Psoas muscle (tissue), 8 donors: ENCODE results near the gene SRGAP2. TPM values are rescaled to one million over a fixed set of nuclear protein-coding genes. Genes with fewer than 3 reads are reported as not detected.
A peak's percentile ranks its signal among the peaks of the same experiment; 100 is the strongest.
"Not testable (repeated sequence)": the region's sequence is repeated elsewhere in the genome, so short reads cannot be mapped to it uniquely, and the experiment has no call there.

Source experiments
- ATAC-seq, 4 donors: fragments of 200-7000 bp; cut with Tn5 transposase; one replicate each; pipeline ENCODE4 v1.9.1; 2020; ENCODE audit warnings: moderate library complexity in 3 of 4, mild to moderate bottlenecking in 2 of 4
- DNase-seq, 2 donors: peaks; one replicate each; pipeline ENCODE4 v3.0.0-alpha.2; 2020
- H3K27ac ChIP-seq: fragments of 200-600 bp; one replicate; pipeline ENCODE4 v1.8.0; 2022
- H3K27me3 ChIP-seq, 3 donors: fragments of 200-600 bp in 1 of 3; one replicate each; pipeline versions ENCODE4 v1.6.1 to v1.8.0; 2013 to 2022; ENCODE audit warnings: low read length in 2 of 3, mild to moderate bottlenecking in 2 of 3, moderate library complexity in 1 of 3; ENCODE audit not compliant: insufficient read depth in 3 of 3
- H3K36me3 ChIP-seq, 2 donors: fragments of 200-600 bp in 1 of 2; one replicate each; pipeline versions ENCODE4 v1.6.1 to v1.8.0; 2013 to 2022; ENCODE audit warnings: low read depth in 1 of 2, mild to moderate bottlenecking in 1 of 2, moderate library complexity in 1 of 2; ENCODE audit not compliant: insufficient read depth in 1 of 2
- H3K4me1 ChIP-seq: fragments of 200-600 bp; one replicate; pipeline ENCODE4 v1.8.0; 2022
- H3K4me3 ChIP-seq: fragments of 200-600 bp; one replicate; pipeline ENCODE4 v1.8.0; 2022; ENCODE audit warnings: mild to moderate bottlenecking
- H3K9me3 ChIP-seq: fragments of 200-600 bp; one replicate; pipeline ENCODE4 v1.8.0; 2022
- WGBS, 3 donors: extraction: QIAGEN DNeasy Blood & Tissue Kit; methylation state at CpG; one replicate each; pipeline versions ENCODE4 v1.1.6 to v1.1.7; 2013; 5-methylcytosine and 5-hydroxymethylcytosine counted together
- intact Hi-C, 2 donors: fragments of 100-400 bp; cut with DNase I; formaldehyde crosslinking; loops; one replicate each; pipeline versions ENCODE4 v1.11.0 to v1.14.2; 2022
- polyA plus RNA-seq, 3 donors: library from polyadenylated mRNA; stranded (reverse); fragments of 200-250 nt; gene quantifications; one replicate each; pipeline ENCODE4 v1.2.3, GENCODE V29; 2013
- total RNA-seq, 4 donors: library from RNA; stranded (reverse); fragmentation: NEBNext Ultra II Directional in 2 of 4; extraction: Animal tissue kit (Norgen Biotek cat#: 25700) in 2 of 4; gene quantifications; one replicate each; pipeline versions ENCODE4 v1.2.1 to v1.2.4, GENCODE V29; 2021 to 2023
- donor health status: healthy with polysubstance abuse.
- donor health status: DM: no; HTN: no; CAD: no; lungs with moderate emphysema.
- donor health status: Bipolar disorder and iron deficiency.
- donor health status: healthy.
- donor health status: DM: yes; HTN: yes; CAD: no.
- donor health status: DM: no; HTN: no; CAD: no.
- donor health status: DM: no; HTN: no; CAD: no.
- donor health status: DM: yes; HTN: yes; CAD: no.

Gene SRGAP2
- total and polyA plus RNA-seq, 7 donors: 3.1 to 13.8 (median 8.9) TPM

GRCh38 chr1:206210802-206211201 is 7.5 kb downstream of the SRGAP2 start:
- H3K27me3 ChIP-seq, H3K9me3 ChIP-seq, H3K4me1 ChIP-seq, H3K27ac ChIP-seq, H3K36me3 ChIP-seq, H3K4me3 ChIP-seq, ATAC-seq, intact Hi-C loops: not testable (repeated sequence)
- peak in 1 of 2 donors; percentile 8 for DNase-seq
- WGBS, 3 donors: no CpG with 5 or more reads among the region's 1 CpG

DNA sequence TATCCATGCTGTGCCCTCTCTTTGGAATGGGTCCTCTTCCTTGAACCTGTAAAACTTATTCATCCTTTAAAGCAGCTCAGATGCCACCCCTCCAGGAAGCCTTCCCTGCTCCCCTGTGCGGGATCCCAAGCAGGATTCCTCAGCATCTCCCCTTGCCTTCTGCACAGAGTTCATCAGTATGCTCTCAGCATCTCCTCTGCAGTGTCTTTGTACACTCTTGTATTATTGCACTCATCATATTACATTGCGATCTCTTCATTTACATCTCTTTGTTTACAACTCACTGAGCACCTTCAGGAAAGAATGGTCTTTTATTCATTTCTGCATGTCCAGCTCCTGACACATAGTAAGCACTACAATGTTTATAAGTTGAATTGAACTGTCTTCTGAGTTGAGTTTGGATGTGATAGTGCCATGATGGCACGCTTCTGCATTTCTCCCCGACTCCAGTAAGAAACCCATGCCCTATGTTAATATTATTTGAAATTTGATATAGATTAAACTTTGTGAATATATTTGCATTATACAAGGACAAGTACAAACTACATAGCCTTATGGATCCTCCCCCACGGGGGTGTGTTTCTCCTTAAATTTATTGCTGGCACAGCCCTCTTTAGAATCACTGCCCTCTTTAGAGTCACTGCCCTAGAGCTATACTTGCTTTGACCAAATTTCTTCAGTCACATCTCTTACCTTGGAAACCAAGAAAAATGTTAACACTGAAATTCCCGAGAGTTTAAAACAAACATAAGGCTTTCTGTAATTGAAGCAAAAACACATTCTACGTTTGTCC is 12.5 kb downstream of the SRGAP2 start:
- H3K4me3 ChIP-seq, ATAC-seq, H3K27me3 ChIP-seq, intact Hi-C loops, H3K9me3 ChIP-seq, H3K4me1 ChIP-seq, H3K27ac ChIP-seq, DNase-seq, H3K36me3 ChIP-seq: not testable (repeated sequence)
- WGBS, 3 donors: 81 to 95% (median 83%) methylated on average over 3 to 4 of the region's 7 CpGs

DNA sequence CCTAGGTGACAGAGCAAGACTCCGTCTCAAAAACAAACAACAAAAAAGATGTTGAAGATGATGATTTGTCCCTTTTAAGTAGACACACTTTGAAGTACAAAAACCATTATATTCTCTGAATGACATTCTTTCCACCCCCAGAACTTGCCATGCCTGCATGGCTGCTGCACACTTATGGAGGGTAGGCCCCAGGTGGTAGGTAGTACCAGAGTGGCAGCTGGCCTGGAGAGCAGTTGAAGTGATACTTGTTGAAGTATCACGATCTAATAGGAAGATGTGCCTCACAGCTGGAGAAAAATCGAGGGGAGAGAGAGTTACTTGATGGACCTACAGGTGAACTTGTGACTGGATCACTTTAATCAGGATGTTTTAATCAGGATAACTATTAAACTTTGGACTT is 14.9 kb downstream of the SRGAP2 start:
- H3K27ac ChIP-seq, intact Hi-C loops: not testable (repeated sequence)
- 73 to 84% (median 76%) methylated on average over 1 to 2 of the region's 3 CpGs for WGBS, 3 donors

GRCh38 chr1:206218765-206219164 is 15.4 kb downstream of the SRGAP2 start:
- intact Hi-C loops, H3K4me1 ChIP-seq, DNase-seq, H3K9me3 ChIP-seq, H3K4me3 ChIP-seq, H3K36me3 ChIP-seq, H3K27me3 ChIP-seq, H3K27ac ChIP-seq, ATAC-seq: not testable (repeated sequence)
- no CpG with 5 or more reads among the region's 2 CpGs for WGBS, 3 donors

More for the DNA sequence above, 14.9 kb downstream of the SRGAP2 start:
- not testable (repeated sequence) for ATAC-seq, H3K27me3 ChIP-seq, H3K9me3 ChIP-seq, H3K4me1 ChIP-seq, H3K4me3 ChIP-seq, DNase-seq, H3K36me3 ChIP-seq

DNA sequence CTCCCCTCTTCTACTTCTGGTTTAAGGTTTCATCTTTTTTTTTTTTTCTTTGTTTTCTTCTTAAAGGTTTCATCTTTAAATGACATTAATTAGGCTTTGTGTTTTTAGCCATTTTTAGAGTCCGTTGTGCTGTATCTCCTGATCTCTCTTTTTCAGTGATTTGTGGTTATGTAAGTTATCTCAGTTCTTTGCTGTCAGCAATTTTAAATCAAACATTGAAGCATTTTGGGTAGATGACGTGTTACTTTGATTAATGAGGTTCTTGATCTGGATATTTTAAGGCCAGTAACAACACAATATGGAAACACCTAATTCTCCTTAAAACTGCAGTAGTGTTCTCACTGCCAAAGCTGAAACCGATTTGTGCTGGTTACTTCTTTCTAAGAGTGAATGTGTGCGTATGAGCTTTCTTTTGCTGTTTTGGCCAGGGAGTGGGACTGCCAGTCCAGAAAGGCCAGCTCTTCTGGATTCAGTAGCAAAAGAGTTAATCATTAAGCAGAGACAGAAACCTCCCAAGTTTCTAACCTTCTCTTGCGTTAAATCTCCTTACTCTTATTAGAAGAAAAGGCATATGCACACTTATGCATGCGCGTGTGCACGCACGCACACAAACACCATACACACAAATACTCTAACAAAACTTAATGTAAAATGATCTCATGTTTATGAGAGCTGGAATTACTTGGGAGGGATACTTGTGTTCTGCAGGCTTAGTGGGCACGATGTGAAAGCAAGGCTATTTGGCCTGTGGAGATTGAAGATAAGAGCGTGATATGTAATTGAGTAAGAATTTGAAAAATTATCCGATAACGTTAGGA is 16.4 kb downstream of the SRGAP2 start:
- H3K4me3 ChIP-seq, intact Hi-C loops, H3K27ac ChIP-seq, DNase-seq, H3K27me3 ChIP-seq, H3K9me3 ChIP-seq, H3K4me1 ChIP-seq, ATAC-seq, H3K36me3 ChIP-seq: not testable (repeated sequence)
- WGBS, 3 donors: 38 to 57% (median 51%) methylated on average over 4 to 5 of the region's 13 CpGs

- H3K4me1 ChIP-seq, H3K9me3 ChIP-seq, H3K27me3 ChIP-seq, H3K4me3 ChIP-seq, H3K36me3 ChIP-seq, DNase-seq, intact Hi-C loops, H3K27ac ChIP-seq: not testable (repeated sequence)
- 62 to 69% (median 64%) methylated on average over 4 of the region's 4 CpGs for WGBS, 3 donors
- peak in 2 of 4 donors; percentile 28 to 50 for ATAC-seq
Observed at GRCh38 chr1:206220332-206221000, 17.1 kb downstream of the SRGAP2 start.

GRCh38 chr1:206221585-206221984 is 18.2 kb downstream of the SRGAP2 start:
- intact Hi-C loops, H3K27me3 ChIP-seq, DNase-seq, H3K4me3 ChIP-seq, H3K4me1 ChIP-seq, H3K27ac ChIP-seq, H3K36me3 ChIP-seq, ATAC-seq, H3K9me3 ChIP-seq: not testable (repeated sequence)
- WGBS, 3 donors: no CpG with 5 or more reads among the region's 4 CpGs

- DNase-seq, H3K4me1 ChIP-seq, H3K27me3 ChIP-seq, H3K36me3 ChIP-seq, H3K4me3 ChIP-seq, H3K27ac ChIP-seq, ATAC-seq, H3K9me3 ChIP-seq, intact Hi-C loops: not testable (repeated sequence)
- WGBS, 3 donors: 93 to 95% (median 94%) methylated on average over 2 of the region's 6 CpGs
Observed at GRCh38 chr1:206224190-206224776, 20.9 kb downstream of the SRGAP2 start.

DNA sequence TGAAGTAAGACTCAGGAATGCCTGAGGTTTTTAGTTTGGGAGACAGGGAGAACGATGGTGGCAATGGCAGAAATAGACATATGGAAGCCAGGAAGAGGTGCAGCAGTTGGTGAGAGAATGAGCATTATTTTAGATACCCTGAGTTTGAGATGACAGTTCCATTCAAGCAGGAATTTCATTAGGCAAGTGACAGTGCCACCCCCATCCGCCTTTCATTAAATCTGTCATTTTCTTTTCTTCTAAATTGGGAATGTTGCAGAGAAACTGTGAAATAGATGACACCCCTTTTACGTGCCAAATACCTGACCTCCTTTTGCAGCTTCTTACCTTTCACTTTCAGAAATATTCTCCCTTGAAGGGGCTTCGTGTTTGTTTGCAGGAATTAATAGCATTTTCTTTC is 22.0 kb downstream of the SRGAP2 start:
- H3K27me3 ChIP-seq: not testable (repeated sequence)

DNA sequence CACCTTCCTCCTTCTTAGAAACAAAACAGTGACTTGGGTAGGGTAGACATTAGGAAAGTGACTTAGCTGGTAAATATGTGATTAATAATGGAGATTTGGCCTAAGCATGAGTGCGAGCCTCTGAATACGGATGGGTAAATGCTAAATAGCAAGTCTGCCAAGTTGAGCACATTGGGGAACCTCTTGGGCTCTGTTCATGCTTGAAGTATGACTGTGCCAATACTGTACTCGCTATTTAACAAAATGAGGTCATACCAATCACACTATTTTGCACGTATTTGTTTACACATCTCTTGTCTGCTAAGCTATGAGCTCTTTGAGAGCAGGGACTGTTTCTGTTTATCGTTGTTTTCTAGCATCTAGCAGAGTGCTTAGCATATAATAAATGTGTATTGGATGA is 23.5 kb downstream of the SRGAP2 start:
- H3K27me3 ChIP-seq, DNase-seq, ATAC-seq, H3K27ac ChIP-seq, H3K4me1 ChIP-seq, H3K4me3 ChIP-seq, H3K9me3 ChIP-seq, H3K36me3 ChIP-seq, intact Hi-C loops: not testable (repeated sequence)
- 67 to 72% (median 69%) methylated on average over 2 to 3 of the region's 5 CpGs for WGBS, 3 donors

More for the DNA sequence above, 22.0 kb downstream of the SRGAP2 start:
- DNase-seq, H3K4me1 ChIP-seq, H3K27ac ChIP-seq, H3K4me3 ChIP-seq, intact Hi-C loops, ATAC-seq, H3K9me3 ChIP-seq, H3K36me3 ChIP-seq: not testable (repeated sequence)
- 60 to 80% (median 74%) methylated on average over 3 to 4 of the region's 4 CpGs for WGBS, 3 donors
